ENCODE data around the gene CISD3.
A peak's percentile ranks its signal among the peaks of the same experiment; 100 is the strongest.

The CISD3 gene

GRCh38 chr17:38711792-38712571 lies 18.2 kb upstream of the CISD3 start:
- Histone ChIP-seq H2BK12ac (ENCODE audit: low read length in 2 of 2) (no peak overlapping the region), H3K4me1 (ENCODE audit: control insufficient read depth, insufficient read depth, low read depth, low read length) (peaks cover 33% of the 10 kb centered on the region), H2AK5ac (ENCODE audit: low read length, severe bottlenecking) (peak overlapping the region; percentile 21), H3K18ac (ENCODE audit: low read depth in 1 of 2, low read length in 2 of 2) (no peak overlapping the region), H3K9me3 (ENCODE audit: control insufficient read depth, low read length) (no peaks in the 10 kb centered on the region), H3K27me3 (ENCODE audit: control insufficient read depth in 1 of 2, insufficient read depth in 1 of 2, low read length in 2 of 2) (no peaks in the 10 kb centered on the region), H3K14ac (ENCODE audit: low read length in 2 of 2) (no peak overlapping the region), H2AFZ (ENCODE audit: low read depth, low read length) (no peak overlapping the region), H3K4ac (ENCODE audit: low read depth in 1 of 2, low read length in 2 of 2) (no peak overlapping the region), H3K79me1 (replicated peaks; ENCODE audit: low read length, poor library complexity, severe bottlenecking) (peaks cover 28% of the 10 kb centered on the region), H3K36me3 (ENCODE audit: control insufficient read depth in 1 of 2, insufficient read depth in 2 of 2, low read depth in 1 of 2, low read length in 2 of 2) (peaks cover 66 to 92% of the 10 kb centered on the region in 2 experiments), H3K9ac (ENCODE audit: low read length) (no peak overlapping the region), H2BK15ac (ENCODE audit: low read depth, poor library complexity, severe bottlenecking) (no peak overlapping the region), H3K4me3 (ENCODE audit: insufficient read depth in 1 of 2, low read depth in 1 of 2, low read length in 2 of 2) (no peak overlapping the region), H4K91ac (ENCODE audit: low read length) (no peak overlapping the region), H3K27ac (ENCODE audit: low read length, poor library complexity, severe bottlenecking) (no peak overlapping the region), H2BK5ac (ENCODE audit: low read depth, low read length, poor library complexity, severe bottlenecking) (no peak overlapping the region), H3K4me2 (ENCODE audit: low read length, poor library complexity, severe bottlenecking) (no peak overlapping the region), H3K23ac (ENCODE audit: low read length in 2 of 2) (no peak overlapping the region), H2BK120ac (ENCODE audit: low read depth, low read length) (no peak overlapping the region), H4K8ac (ENCODE audit: low read length) (no peak overlapping the region)
- no peak for DNase-seq
- 95% methylated on average over 25 of the region's 26 CpGs for WGBS

- Histone ChIP-seq H3K4ac (ENCODE audit: low read depth in 1 of 2, low read length in 2 of 2) (no peak overlapping the region), H3K27me3 (ENCODE audit: control insufficient read depth in 1 of 2, insufficient read depth in 1 of 2, low read length in 2 of 2) (no peaks in the 10 kb centered on the region), H2BK120ac (ENCODE audit: low read depth, low read length) (no peak overlapping the region), H3K18ac (ENCODE audit: low read depth in 1 of 2, low read length in 2 of 2) (no peak overlapping the region), H3K4me1 (ENCODE audit: control insufficient read depth, insufficient read depth, low read depth, low read length) (peaks cover 30% of the 10 kb centered on the region), H3K36me3 (ENCODE audit: control insufficient read depth in 1 of 2, insufficient read depth in 2 of 2, low read depth in 1 of 2, low read length in 2 of 2) (peaks cover 68 to 93% of the 10 kb centered on the region in 2 experiments), H3K27ac (ENCODE audit: low read length, poor library complexity, severe bottlenecking) (no peak overlapping the region), H2BK15ac (ENCODE audit: low read depth, poor library complexity, severe bottlenecking) (no peak overlapping the region), H4K8ac (ENCODE audit: low read length) (no peak overlapping the region), H2AK5ac (ENCODE audit: low read length, severe bottlenecking) (no peak overlapping the region), H3K23ac (ENCODE audit: low read length in 2 of 2) (no peak overlapping the region), H4K91ac (ENCODE audit: low read length) (no peak overlapping the region), H2BK5ac (ENCODE audit: low read depth, low read length, poor library complexity, severe bottlenecking) (no peak overlapping the region), H3K9me3 (ENCODE audit: control insufficient read depth, low read length) (no peaks in the 10 kb centered on the region), H3K79me1 (replicated peaks; ENCODE audit: low read length, poor library complexity, severe bottlenecking) (peaks cover 24% of the 10 kb centered on the region), H3K9ac (ENCODE audit: low read length) (no peak overlapping the region), H3K4me3 (ENCODE audit: insufficient read depth in 1 of 2, low read depth in 1 of 2, low read length in 2 of 2) (no peak overlapping the region), H2BK12ac (ENCODE audit: low read length in 2 of 2) (no peak overlapping the region), H2AFZ (ENCODE audit: low read depth, low read length) (no peak overlapping the region), H3K4me2 (ENCODE audit: low read length, poor library complexity, severe bottlenecking) (no peak overlapping the region), H3K14ac (ENCODE audit: low read length in 2 of 2) (no peak overlapping the region)
- no peak for DNase-seq
- 85% methylated on average over 2 of the region's 10 CpGs for WGBS
Measured at GRCh38 chr17:38712593-38712992, 17.5 kb upstream of the CISD3 start.

- Histone ChIP-seq H2AFZ (ENCODE audit: low read depth, low read length) (no peak overlapping the region), H3K4ac (ENCODE audit: low read depth in 1 of 2, low read length in 2 of 2) (no peak overlapping the region), H3K9me3 (ENCODE audit: control insufficient read depth, low read length) (no peaks in the 10 kb centered on the region), H3K14ac (ENCODE audit: low read length in 2 of 2) (no peak overlapping the region), H3K4me2 (ENCODE audit: low read length, poor library complexity, severe bottlenecking) (no peak overlapping the region), H3K4me3 (ENCODE audit: insufficient read depth in 1 of 2, low read depth in 1 of 2, low read length in 2 of 2) (no peak overlapping the region), H3K18ac (ENCODE audit: low read depth in 1 of 2, low read length in 2 of 2) (no peak overlapping the region), H3K79me1 (replicated peaks; ENCODE audit: low read length, poor library complexity, severe bottlenecking) (peaks cover 16% of the 10 kb centered on the region), H4K8ac (ENCODE audit: low read length) (no peak overlapping the region), H2BK12ac (ENCODE audit: low read length in 2 of 2) (no peak overlapping the region), H3K36me3 (ENCODE audit: control insufficient read depth in 1 of 2, insufficient read depth in 2 of 2, low read depth in 1 of 2, low read length in 2 of 2) (peaks cover 69 to 93% of the 10 kb centered on the region in 2 experiments), H3K23ac (ENCODE audit: low read length in 2 of 2) (peak overlapping the region in 1 of 2 experiments; percentile 32), H2BK5ac (ENCODE audit: low read depth, low read length, poor library complexity, severe bottlenecking) (no peak overlapping the region), H2BK120ac (ENCODE audit: low read depth, low read length) (no peak overlapping the region), H3K27me3 (ENCODE audit: control insufficient read depth in 1 of 2, insufficient read depth in 1 of 2, low read length in 2 of 2) (no peaks in the 10 kb centered on the region), H2BK15ac (ENCODE audit: low read depth, poor library complexity, severe bottlenecking) (no peak overlapping the region), H3K27ac (ENCODE audit: low read length, poor library complexity, severe bottlenecking) (no peak overlapping the region), H3K4me1 (ENCODE audit: control insufficient read depth, insufficient read depth, low read depth, low read length) (peaks cover 28% of the 10 kb centered on the region), H4K91ac (ENCODE audit: low read length) (no peak overlapping the region), H2AK5ac (ENCODE audit: low read length, severe bottlenecking) (no peak overlapping the region), H3K9ac (ENCODE audit: low read length) (no peak overlapping the region)
- no peak for DNase-seq
- WGBS = 93% methylated on average over 8 of the region's 11 CpGs
Measured at GRCh38 chr17:38713456-38714075, 16.6 kb upstream of the CISD3 start.

- no peak overlapping the region for H3K4me3 ChIP-seq (ENCODE audit: insufficient read depth in 1 of 2, low read depth in 1 of 2, low read length in 2 of 2)
- H3K18ac ChIP-seq (ENCODE audit: low read depth in 1 of 2, low read length in 2 of 2) = no peak overlapping the region
- H3K4me1 ChIP-seq (ENCODE audit: control insufficient read depth, insufficient read depth, low read depth, low read length) = peaks cover 16% of the 10 kb centered on the region
- no peak overlapping the region for H2BK12ac ChIP-seq (ENCODE audit: low read length in 2 of 2)
- no peaks in the 10 kb centered on the region for H3K27me3 ChIP-seq (ENCODE audit: control insufficient read depth in 1 of 2, insufficient read depth in 1 of 2, low read length in 2 of 2)
- H3K4me2 ChIP-seq (ENCODE audit: low read length, poor library complexity, severe bottlenecking) = no peak overlapping the region
- H2BK120ac ChIP-seq (ENCODE audit: low read depth, low read length) = no peak overlapping the region
- H3K23ac ChIP-seq (ENCODE audit: low read length in 2 of 2) = no peak overlapping the region
- H4K91ac ChIP-seq (ENCODE audit: low read length) = no peak overlapping the region
- H3K27ac ChIP-seq (ENCODE audit: low read length, poor library complexity, severe bottlenecking) = no peak overlapping the region
- WGBS = 93% methylated on average over 4 of the region's 9 CpGs
- peaks cover 75 to 87% of the 10 kb centered on the region in 2 experiments for H3K36me3 ChIP-seq (ENCODE audit: control insufficient read depth in 1 of 2, insufficient read depth in 2 of 2, low read depth in 1 of 2, low read length in 2 of 2)
- H2AK5ac ChIP-seq (ENCODE audit: low read length, severe bottlenecking) = no peak overlapping the region
- no peak overlapping the region for H3K14ac ChIP-seq (ENCODE audit: low read length in 2 of 2)
- H2BK5ac ChIP-seq (ENCODE audit: low read depth, low read length, poor library complexity, severe bottlenecking) = no peak overlapping the region
- no peak overlapping the region for H2AFZ ChIP-seq (ENCODE audit: low read depth, low read length)
- H4K8ac ChIP-seq (ENCODE audit: low read length) = no peak overlapping the region
- H3K4ac ChIP-seq (ENCODE audit: low read depth in 1 of 2, low read length in 2 of 2) = no peak overlapping the region
- no peak overlapping the region for H2BK15ac ChIP-seq (ENCODE audit: low read depth, poor library complexity, severe bottlenecking)
- peaks cover 13% of the 10 kb centered on the region for H3K79me1 ChIP-seq (replicated peaks; ENCODE audit: low read length, poor library complexity, severe bottlenecking)
- DNase-seq = no peak
- no peak overlapping the region for H3K9ac ChIP-seq (ENCODE audit: low read length)
- H3K9me3 ChIP-seq (ENCODE audit: control insufficient read depth, low read length) = no peaks in the 10 kb centered on the region
Measured at GRCh38 chr17:38715216-38715943, 14.8 kb upstream of the CISD3 start.
